ENCODE measurements around the gene PDE4D. TPM values are rescaled to one million over a fixed set of nuclear protein-coding genes. Genes with fewer than 3 reads are reported as not detected.

Gene PDE4D
- total and polyA plus RNA-seq, 8 donors: 1.5 to 7.1 (median 3.1) TPM

GRCh38 chr5:59693492-59694309 is 199.8 kb downstream of the PDE4D start:
- H3K27me3 ChIP-seq: no peaks in the 10 kb centered on the region
- intact Hi-C loops (cut with DNase I): no loop called here
- H3K4me3 ChIP-seq: no peak overlapping the region
- no peak for FAIRE-seq
- TF ChIP-seq, protein P1, sequence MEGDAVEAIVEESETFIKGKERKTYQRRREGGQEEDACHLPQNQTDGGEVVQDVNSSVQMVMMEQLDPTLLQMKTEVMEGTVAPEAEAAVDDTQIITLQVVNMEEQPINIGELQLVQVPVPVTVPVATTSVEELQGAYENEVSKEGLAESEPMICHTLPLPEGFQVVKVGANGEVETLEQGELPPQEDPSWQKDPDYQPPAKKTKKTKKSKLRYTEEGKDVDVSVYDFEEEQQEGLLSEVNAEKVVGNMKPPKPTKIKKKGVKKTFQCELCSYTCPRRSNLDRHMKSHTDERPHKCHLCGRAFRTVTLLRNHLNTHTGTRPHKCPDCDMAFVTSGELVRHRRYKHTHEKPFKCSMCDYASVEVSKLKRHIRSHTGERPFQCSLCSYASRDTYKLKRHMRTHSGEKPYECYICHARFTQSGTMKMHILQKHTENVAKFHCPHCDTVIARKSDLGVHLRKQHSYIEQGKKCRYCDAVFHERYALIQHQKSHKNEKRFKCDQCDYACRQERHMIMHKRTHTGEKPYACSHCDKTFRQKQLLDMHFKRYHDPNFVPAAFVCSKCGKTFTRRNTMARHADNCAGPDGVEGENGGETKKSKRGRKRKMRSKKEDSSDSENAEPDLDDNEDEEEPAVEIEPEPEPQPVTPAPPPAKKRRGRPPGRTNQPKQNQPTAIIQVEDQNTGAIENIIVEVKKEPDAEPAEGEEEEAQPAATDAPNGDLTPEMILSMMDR (IDR thresholded peaks at IDR 0.05): no peak
- no peak for DNase-seq
- no peak for ATAC-seq
- H3K9me3 ChIP-seq: no peaks in the 10 kb centered on the region
- no peak overlapping the region for H3K27ac ChIP-seq
- 36 to 39% methylated on average over 6 of the region's 6 CpGs for WGBS, 2 donors
- no peaks in the 10 kb centered on the region for H3K36me3 ChIP-seq
- peaks cover 0 to 12% (median 8%) of the 10 kb centered on the region in 3 donors for H3K4me1 ChIP-seq

- DNase-seq: no peak
- no peaks in the 10 kb centered on the region for H3K36me3 ChIP-seq
- H3K27ac ChIP-seq: no peak overlapping the region
- no peak for ATAC-seq
- intact Hi-C loops (cut with DNase I): no loop called here
- TF ChIP-seq, protein P1 (IDR thresholded peaks at IDR 0.05): no peak
- FAIRE-seq: no peak
- H3K4me3 ChIP-seq: no peak overlapping the region
- 81 to 92% methylated on average over 2 of the region's 2 CpGs for WGBS, 2 donors
- H3K27me3 ChIP-seq: no peaks in the 10 kb centered on the region
- no peaks in the 10 kb centered on the region for H3K4me1 ChIP-seq
- no peaks in the 10 kb centered on the region for H3K9me3 ChIP-seq
Observed at GRCh38 chr5:59685793-59686192, 207.7 kb downstream of the PDE4D start.

- intact Hi-C loops (cut with DNase I): no loop called here
- Histone ChIP-seq H3K36me3 (no peaks in the 10 kb centered on the region), H3K27ac (no peak overlapping the region), H3K9me3 (no peaks in the 10 kb centered on the region), H3K27me3 (no peaks in the 10 kb centered on the region), H3K4me3 (no peak overlapping the region), H3K4me1 (no peaks in the 10 kb centered on the region)
- ATAC-seq (no peak), FAIRE-seq (no peak), DNase-seq (no peak)
- 67 to 78% methylated on average over 1 of the region's 1 CpG for WGBS, 2 donors
- TF ChIP-seq, protein P1 (IDR thresholded peaks at IDR 0.05): no peak
Observed at GRCh38 chr5:59685191-59685530, 208.4 kb downstream of the PDE4D start.

- intact Hi-C loops (cut with DNase I): no loop called here
- Histone ChIP-seq H3K27ac (no peak overlapping the region), H3K36me3 (no peaks in the 10 kb centered on the region), H3K4me1 (no peaks in the 10 kb centered on the region), H3K4me3 (no peak overlapping the region), H3K27me3 (peaks cover 0 to 2% (median 0%) of the 10 kb centered on the region in 4 donors), H3K9me3 (no peaks in the 10 kb centered on the region)
- TF ChIP-seq, protein P1 (IDR thresholded peaks at IDR 0.05): no peak
- ATAC-seq (no peak), DNase-seq (no peak), FAIRE-seq (no peak)
- 62 to 73% methylated on average over 4 of the region's 4 CpGs for WGBS, 2 donors
Observed at GRCh38 chr5:59684388-59685190, 208.9 kb downstream of the PDE4D start.

Data from pancreas (tissue), 10 donors.